Measurements from ENCODE around the gene B4GALT1.

The B4GALT1 gene

DNA sequence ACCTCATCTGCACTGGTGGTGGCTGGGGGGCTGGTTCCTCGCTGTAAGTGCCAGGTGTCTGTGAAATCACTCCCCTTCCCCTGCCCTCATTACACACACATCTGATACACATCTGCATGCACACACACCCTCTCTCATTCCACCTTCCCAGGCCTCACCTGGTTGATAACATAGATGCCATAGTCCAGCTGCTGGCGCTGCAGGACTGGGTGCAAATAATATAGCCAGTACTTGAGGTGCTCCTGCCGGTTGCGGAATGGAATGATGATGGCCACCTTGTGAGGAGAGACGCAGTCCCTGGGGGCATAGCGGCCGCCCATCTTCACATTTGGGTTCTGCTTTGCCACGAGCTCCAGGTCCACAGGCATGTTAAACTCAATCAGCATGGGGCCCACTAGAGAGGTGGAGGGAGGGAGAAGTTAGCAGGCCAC, 32.1 kb downstream of the B4GALT1 start:
- WGBS, result 93% methylated on average over 8 of the region's 8 CpGs
- H3K9me3 ChIP-seq (ENCODE audit: insufficient read depth, low read depth, low read length), result no peaks in the 10 kb centered on the region
- H3K4me3 ChIP-seq (ENCODE audit: low read length), result no peak overlapping the region
- H3K4me1 ChIP-seq (ENCODE audit: insufficient read depth, low read length), result 0 out of 2 replicates have a peak, but pooled peaks cover 3% of the 10 kb centered on the region
- no peaks in the 10 kb centered on the region for H3K27me3 ChIP-seq (ENCODE audit: insufficient read depth, low read length)
- H3K36me3 ChIP-seq (ENCODE audit: insufficient read depth, low read length), result 0 out of 2 replicates have a peak, but pooled peaks cover 4% of the 10 kb centered on the region
- H3K9ac ChIP-seq (ENCODE audit: low read depth, low read length), result no peak overlapping the region; the same call in 1 of the 2 replicates
- H3K27ac ChIP-seq (ENCODE audit: low read depth, low read length), result no peak overlapping the region

- H3K4me1 ChIP-seq (ENCODE audit: insufficient read depth, low read length), result no peaks in the 10 kb centered on the region
- no peak overlapping the region for H3K9ac ChIP-seq (ENCODE audit: low read depth, low read length)
- H3K4me3 ChIP-seq (ENCODE audit: low read length), result no peak overlapping the region
- 94% methylated on average over 7 of the region's 7 CpGs for WGBS
- H3K36me3 ChIP-seq (ENCODE audit: insufficient read depth, low read length), result 0 out of 2 replicates have a peak, but pooled peaks cover 4% of the 10 kb centered on the region
- no peak overlapping the region for H3K27ac ChIP-seq (ENCODE audit: low read depth, low read length)
- H3K27me3 ChIP-seq (ENCODE audit: insufficient read depth, low read length), result no peaks in the 10 kb centered on the region
- no peaks in the 10 kb centered on the region for H3K9me3 ChIP-seq (ENCODE audit: insufficient read depth, low read depth, low read length)
Measured at GRCh38 chr9:33133186-33133585, 34.0 kb downstream of the B4GALT1 start.

DNA sequence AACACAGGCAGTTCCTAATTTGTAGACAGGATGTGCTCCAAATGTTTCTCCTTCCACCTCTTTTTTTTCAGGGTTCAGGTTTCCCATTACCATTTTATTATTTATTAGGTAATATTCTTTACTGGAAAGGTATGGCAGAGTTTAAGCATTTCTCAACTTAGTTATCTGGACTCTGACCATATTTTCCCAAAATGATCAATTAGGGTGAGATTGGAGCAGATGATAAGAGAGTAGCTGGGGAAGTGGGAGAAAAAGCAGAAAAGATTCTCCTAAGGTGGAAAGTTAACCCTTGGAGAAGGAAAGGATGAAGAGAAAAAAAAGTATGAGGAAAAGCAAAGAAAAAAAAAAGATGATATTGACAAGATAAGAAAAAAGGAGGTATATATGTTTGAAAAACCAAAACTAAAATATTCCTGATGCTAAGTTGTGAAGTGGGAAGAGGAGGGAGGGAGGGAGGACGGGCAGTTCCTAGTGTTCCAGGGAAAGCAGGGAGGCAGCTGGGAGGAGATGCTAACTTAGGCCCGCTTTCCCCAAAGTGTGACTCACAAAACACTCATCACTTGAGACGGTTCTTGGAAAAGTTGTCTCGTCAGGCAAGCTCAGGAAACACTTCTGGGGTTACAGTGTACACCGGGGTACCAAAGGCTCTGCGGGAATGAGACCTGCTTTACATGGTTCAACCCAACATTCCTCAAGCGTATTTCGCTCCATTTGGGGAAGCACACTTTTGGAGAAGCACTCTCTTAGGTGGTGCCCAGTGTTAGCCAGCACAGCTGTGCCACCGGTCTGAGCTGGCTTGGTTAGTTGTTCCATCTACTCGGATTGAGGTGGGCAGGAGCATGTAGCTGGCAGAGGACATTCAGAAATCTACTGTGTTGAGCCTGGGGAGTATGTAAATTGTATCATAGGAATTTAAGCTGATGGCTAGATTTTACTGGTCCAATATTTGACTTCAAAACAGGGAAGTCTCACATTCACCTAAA, 35.1 kb downstream of the B4GALT1 start:
- Histone ChIP-seq H3K27ac (ENCODE audit: low read depth, low read length) (no peak overlapping the region), H3K36me3 (ENCODE audit: insufficient read depth, low read length) (0 out of 2 replicates have a peak, but pooled peaks cover 4% of the 10 kb centered on the region), H3K27me3 (ENCODE audit: insufficient read depth, low read length) (no peaks in the 10 kb centered on the region), H3K9me3 (ENCODE audit: insufficient read depth, low read depth, low read length) (no peaks in the 10 kb centered on the region), H3K9ac (ENCODE audit: low read depth, low read length) (no peak overlapping the region), H3K4me1 (ENCODE audit: insufficient read depth, low read length) (no peaks in the 10 kb centered on the region), H3K4me3 (ENCODE audit: low read length) (no peak overlapping the region)
- 90% methylated on average over 10 of the region's 10 CpGs for WGBS

GRCh38 chr9:33130961-33131789, 36.0 kb downstream of the B4GALT1 start:
- Histone ChIP-seq H3K9ac (ENCODE audit: low read depth, low read length) (no peak overlapping the region), H3K27me3 (ENCODE audit: insufficient read depth, low read length) (no peaks in the 10 kb centered on the region), H3K27ac (ENCODE audit: low read depth, low read length) (no peak overlapping the region), H3K36me3 (ENCODE audit: insufficient read depth, low read length) (0 out of 2 replicates have a peak, but pooled peaks cover 4% of the 10 kb centered on the region), H3K4me1 (ENCODE audit: insufficient read depth, low read length) (no peaks in the 10 kb centered on the region), H3K9me3 (ENCODE audit: insufficient read depth, low read depth, low read length) (no peaks in the 10 kb centered on the region), H3K4me3 (ENCODE audit: low read length) (no peak overlapping the region)
- 96% methylated on average over 4 of the region's 4 CpGs for WGBS

GRCh38 chr9:33129886-33130881, 37.0 kb downstream of the B4GALT1 start:
- no peaks in the 10 kb centered on the region for H3K27me3 ChIP-seq (ENCODE audit: insufficient read depth, low read length)
- H3K4me3 ChIP-seq (ENCODE audit: low read length), result no peak overlapping the region
- no peaks in the 10 kb centered on the region for H3K4me1 ChIP-seq (ENCODE audit: insufficient read depth, low read length)
- H3K9ac ChIP-seq (ENCODE audit: low read depth, low read length), result no peak overlapping the region
- no peak overlapping the region for H3K27ac ChIP-seq (ENCODE audit: low read depth, low read length)
- WGBS, result 94% methylated on average over 13 of the region's 14 CpGs
- H3K36me3 ChIP-seq (ENCODE audit: insufficient read depth, low read length), result 0 out of 2 replicates have a peak, but pooled peaks cover 4% of the 10 kb centered on the region
- H3K9me3 ChIP-seq (ENCODE audit: insufficient read depth, low read depth, low read length), result no peaks in the 10 kb centered on the region

DNA sequence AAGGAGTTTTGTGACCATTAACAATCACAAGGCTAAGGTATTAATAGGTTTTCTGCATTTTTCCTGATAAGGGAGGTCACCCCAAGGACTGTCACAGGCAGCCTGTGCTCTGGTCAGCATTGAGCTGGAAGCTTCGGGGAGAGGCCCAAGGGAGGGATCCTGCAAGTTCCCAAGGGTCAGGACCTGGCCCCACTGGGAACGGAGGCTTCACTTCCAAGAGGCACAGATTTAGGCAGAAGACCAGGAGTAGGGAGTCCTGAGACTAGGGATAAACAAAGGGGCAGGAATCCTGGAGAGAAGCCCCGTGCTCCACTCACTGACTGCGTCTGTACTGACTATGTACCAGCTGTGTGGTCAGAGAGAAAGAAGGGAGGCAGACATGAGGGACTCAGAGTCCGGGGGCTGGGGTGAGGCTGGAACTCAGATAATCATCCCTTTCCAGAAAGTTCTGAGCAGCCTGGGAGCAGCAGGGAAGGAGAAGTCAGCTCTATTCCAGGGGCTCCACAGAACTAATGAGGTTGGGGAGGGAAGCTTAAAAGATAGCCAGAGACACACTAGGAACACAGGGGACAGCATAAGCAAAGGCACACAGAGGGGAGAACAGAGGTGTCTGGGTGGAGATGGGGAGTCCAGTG, 37.8 kb downstream of the B4GALT1 start:
- WGBS, result 88% methylated on average over 5 of the region's 5 CpGs
- Histone ChIP-seq H3K27me3 (ENCODE audit: insufficient read depth, low read length) (no peaks in the 10 kb centered on the region), H3K27ac (ENCODE audit: low read depth, low read length) (no peak overlapping the region), H3K36me3 (ENCODE audit: insufficient read depth, low read length) (0 out of 2 replicates have a peak, but pooled peaks cover 4% of the 10 kb centered on the region), H3K4me1 (ENCODE audit: insufficient read depth, low read length) (no peaks in the 10 kb centered on the region), H3K9ac (ENCODE audit: low read depth, low read length) (no peak overlapping the region), H3K4me3 (ENCODE audit: low read length) (no peak overlapping the region), H3K9me3 (ENCODE audit: insufficient read depth, low read depth, low read length) (no peaks in the 10 kb centered on the region)

GRCh38 chr9:33128570-33128969, 38.6 kb downstream of the B4GALT1 start:
- H3K4me3 ChIP-seq (ENCODE audit: low read length), result no peak overlapping the region
- 92% methylated on average over 3 of the region's 4 CpGs for WGBS
- H3K9me3 ChIP-seq (ENCODE audit: insufficient read depth, low read depth, low read length), result no peaks in the 10 kb centered on the region
- no peak overlapping the region for H3K9ac ChIP-seq (ENCODE audit: low read depth, low read length)
- no peaks in the 10 kb centered on the region for H3K4me1 ChIP-seq (ENCODE audit: insufficient read depth, low read length)
- 0 out of 2 replicates have a peak, but pooled peaks cover 4% of the 10 kb centered on the region for H3K36me3 ChIP-seq (ENCODE audit: insufficient read depth, low read length)
- no peak overlapping the region for H3K27ac ChIP-seq (ENCODE audit: low read depth, low read length)
- no peaks in the 10 kb centered on the region for H3K27me3 ChIP-seq (ENCODE audit: insufficient read depth, low read length)

GRCh38 chr9:33127881-33128280, 39.3 kb downstream of the B4GALT1 start:
- WGBS, result 68% methylated on average over 3 of the region's 5 CpGs
- H3K4me1 ChIP-seq (ENCODE audit: insufficient read depth, low read length), result no peaks in the 10 kb centered on the region

DNA sequence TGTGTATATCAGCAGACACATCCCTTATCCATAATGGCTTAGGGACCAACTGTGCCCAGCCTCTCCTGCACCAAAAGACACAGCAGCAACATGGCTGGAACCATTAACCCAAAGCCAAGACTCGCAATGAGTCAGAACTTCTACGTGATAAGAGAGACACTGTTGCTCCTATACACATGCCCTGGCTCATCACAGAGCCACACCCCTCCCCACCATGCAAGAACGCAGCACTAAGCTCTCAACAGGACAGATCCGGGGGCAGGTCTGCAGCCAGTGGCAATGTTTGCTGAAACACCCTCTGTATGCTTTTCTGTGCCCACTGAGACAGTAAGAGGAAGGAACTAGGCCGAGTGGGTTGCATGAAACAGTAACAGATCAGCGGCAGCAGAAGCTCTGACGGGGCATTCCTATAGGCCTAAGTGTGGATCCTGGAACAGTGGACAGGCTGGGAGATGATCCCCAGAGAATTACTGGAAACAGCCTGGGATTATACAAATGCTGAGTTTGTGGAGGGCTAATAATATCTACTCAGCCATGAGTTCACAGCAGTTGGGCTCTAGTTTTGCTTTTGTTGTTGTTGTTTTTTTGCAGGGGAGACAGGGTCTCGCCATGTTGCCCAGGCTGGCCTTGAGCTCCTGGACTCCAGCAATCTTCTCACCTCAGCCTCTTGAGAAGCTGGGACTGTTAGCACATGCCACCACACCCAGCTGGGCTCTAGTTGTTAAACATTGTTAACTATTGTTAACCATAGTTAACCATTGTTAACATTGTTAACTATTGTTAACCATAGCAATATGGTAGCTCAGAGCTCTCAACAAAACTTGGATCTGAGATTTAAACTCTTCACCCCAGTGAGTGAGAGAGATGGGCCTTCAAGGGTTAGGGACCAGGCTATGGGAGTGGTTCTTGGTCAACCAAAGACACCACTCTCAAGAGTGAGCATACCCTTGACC, 41.0 kb downstream of the B4GALT1 start:
- H3K36me3 ChIP-seq (ENCODE audit: insufficient read depth, low read length), result no peaks in the 10 kb centered on the region
- no peak overlapping the region for H3K9ac ChIP-seq (ENCODE audit: low read depth, low read length)
- WGBS, result 92% methylated on average over 8 of the region's 8 CpGs
- H3K4me3 ChIP-seq (ENCODE audit: low read length), result no peak overlapping the region
- no peaks in the 10 kb centered on the region for H3K9me3 ChIP-seq (ENCODE audit: insufficient read depth, low read depth, low read length)
- H3K27ac ChIP-seq (ENCODE audit: low read depth, low read length), result no peak overlapping the region
- H3K27me3 ChIP-seq (ENCODE audit: insufficient read depth, low read length), result no peaks in the 10 kb centered on the region
- no peaks in the 10 kb centered on the region for H3K4me1 ChIP-seq (ENCODE audit: insufficient read depth, low read length)

More at GRCh38 chr9:33127881-33128280, 39.3 kb downstream of the B4GALT1 start:
- Histone ChIP-seq H3K9ac (ENCODE audit: low read depth, low read length) (no peak overlapping the region), H3K27ac (ENCODE audit: low read depth, low read length) (no peak overlapping the region), H3K9me3 (ENCODE audit: insufficient read depth, low read depth, low read length) (no peaks in the 10 kb centered on the region), H3K27me3 (ENCODE audit: insufficient read depth, low read length) (no peaks in the 10 kb centered on the region), H3K36me3 (ENCODE audit: insufficient read depth, low read length) (no peaks in the 10 kb centered on the region), H3K4me3 (ENCODE audit: low read length) (no peak overlapping the region)
